Endothelial cell of umbilical vein (primary cell): Measurements from ENCODE around the gene PNPLA2. TPM values are rescaled to one million over a fixed set of nuclear protein-coding genes. Genes with fewer than 3 reads are reported as not detected.

Experiments
- BruUV-seq: library from RNA; stranded (reverse); fragments of 400-500 nt; replicated peaks from 2 replicates; lab custom pipeline; 2021; lab: Mats Ljungman, UMichigan
- CTCF ChIA-PET: fragments of 300-600, 350-600 bp; sonication (Branson Sonifier 250); formaldehyde crosslinking; loops from one replicate; lab custom pipeline; 2021; ENCODE audit warnings: antibody characterized with exemption, inconsistent platforms; lab: Charles Lee
- POLR2A ChIA-PET: fragments of 300-600, 350-600 bp; sonication (Branson Sonifier 250); formaldehyde crosslinking; loops from one replicate; lab custom pipeline; 2021; ENCODE audit warnings: antibody characterized with exemption, inconsistent platforms; lab: Charles Lee
- DNase-seq: peaks from one replicate; pipeline ENCODE4 v3.0.0-alpha.2; 2011; ENCODE audit warnings: low read depth, low spot score
- FAIRE-seq: peaks from 2 replicates; lab custom pipeline; 2011; peaks lifted over from hg19 to GRCh38; lab: Jason Lieb, UNC
- H2AFZ ChIP-seq: 2 replicates; pipeline ENCODE4 v1.6.0; 2012; ENCODE audit warnings: low read depth, low read length, control low read depth, inconsistent platforms
- H3K27ac ChIP-seq: 2 replicates; pipeline ENCODE4 v1.5.1; 2011; ENCODE audit warnings: low read depth, mild to moderate bottlenecking, control low read depth, low read length, moderate library complexity; ENCODE audit not compliant: insufficient read depth
- H3K27me3 ChIP-seq, 2 experiments: 2 replicates each; pipeline versions ENCODE4 v1.6.0 to v1.6.1; 2011; ENCODE audit warnings: low read length in 2 of 2, mixed read lengths in 1 of 2; ENCODE audit not compliant: control insufficient read depth in 2 of 2, insufficient read depth in 2 of 2
- H3K36me3 ChIP-seq, 2 experiments: 2 replicates in 1 of 2; 3 replicates in 1 of 2; pipeline ENCODE4 v1.5.1; 2011; ENCODE audit warnings: low read length in 2 of 2, mild to moderate bottlenecking in 1 of 2, moderate library complexity in 1 of 2; ENCODE audit not compliant: control insufficient read depth in 2 of 2, insufficient read depth in 2 of 2; ENCODE audit errors: extremely low read depth in 1 of 2
- H3K4me1 ChIP-seq: 3 replicates; pipeline ENCODE4 v1.5.1; 2011; ENCODE audit warnings: mild to moderate bottlenecking, low read length; ENCODE audit not compliant: control insufficient read depth, insufficient read depth; ENCODE audit errors: extremely low read depth
- H3K4me2 ChIP-seq: 2 replicates; pipeline ENCODE4 v1.6.1; 2011; ENCODE audit warnings: low read length, control low read depth, mixed read lengths; ENCODE audit not compliant: insufficient read depth
- H3K4me3 ChIP-seq, 3 experiments: fragments of 200-600 bp in 1 of 3; sonication (generic), shearing (Covaris generic) in 1 of 3; replicated peaks in 1 of 3; 2 replicates each; pipeline ENCODE4 v1.5.1; 2011 to 2016; ENCODE audit warnings: control low read depth in 3 of 3, low read length in 3 of 3, mild to moderate bottlenecking in 2 of 3, inconsistent platforms in 1 of 3, low read depth in 1 of 3, moderate library complexity in 1 of 3; ENCODE audit not compliant: insufficient read depth in 1 of 3
- H3K79me2 ChIP-seq: 2 replicates; pipeline ENCODE4 v1.6.0; 2012; ENCODE audit warnings: low read length, inconsistent platforms; ENCODE audit not compliant: control insufficient read depth, insufficient read depth
- H3K9ac ChIP-seq: replicated peaks from 2 replicates; pipeline ENCODE3; 2011; ENCODE audit warnings: low read length, control low read depth; ENCODE audit not compliant: insufficient read depth; ENCODE audit errors: extremely low read depth
- H3K9me1 ChIP-seq: replicated peaks from 3 replicates; pipeline ENCODE4 v1.6.0; 2011; ENCODE audit warnings: mild to moderate bottlenecking, low read length; ENCODE audit not compliant: control insufficient read depth, insufficient read depth; ENCODE audit errors: extremely low read depth
- H3K9me3 ChIP-seq: replicated peaks from 2 replicates; pipeline ENCODE4 v1.5.1; 2012; ENCODE audit warnings: low read length, inconsistent platforms; ENCODE audit not compliant: control insufficient read depth, insufficient read depth
- H4K20me1 ChIP-seq: replicated peaks from 2 replicates; pipeline ENCODE3; 2011; ENCODE audit warnings: mild to moderate bottlenecking, low read length; ENCODE audit not compliant: control insufficient read depth, insufficient read depth; ENCODE audit errors: extremely low read depth
- CTCF ChIP-seq, 2 donors: IDR thresholded peaks; 1 replicate in 1 of 2; 2 replicates in 1 of 2; pipeline ENCODE4 v1.5.1; 2011; ENCODE audit warnings: low read length in 2 of 2, mild to moderate bottlenecking in 2 of 2, moderate library complexity in 2 of 2, control low read depth in 1 of 2, inconsistent platforms in 1 of 2, low read depth in 1 of 2; ENCODE audit not compliant: insufficient read depth in 1 of 2; ENCODE audit errors: extremely low read depth in 1 of 2
- EZH2 ChIP-seq: IDR thresholded peaks from 2 replicates; pipeline ENCODE4 v1.6.1; 2012; ENCODE audit warnings: borderline replicate concordance, low read depth, mild to moderate bottlenecking, moderate library complexity, low read length, inconsistent platforms; ENCODE audit not compliant: severe bottlenecking
- FOS ChIP-seq: IDR thresholded peaks from 2 replicates; pipeline ENCODE4 v1.6.1; 2011; ENCODE audit warnings: mild to moderate bottlenecking, low read length, moderate library complexity, borderline replicate concordance; ENCODE audit not compliant: insufficient read depth
- GATA2 ChIP-seq: IDR thresholded peaks from 2 replicates; pipeline ENCODE4 v1.7.0; 2011; ENCODE audit warnings: low read depth, mild to moderate bottlenecking, moderate library complexity, mixed read lengths, low read length; ENCODE audit not compliant: insufficient read length, insufficient read depth
- JUN ChIP-seq: IDR thresholded peaks from 2 replicates; pipeline ENCODE4 v1.6.1; 2011; ENCODE audit warnings: borderline replicate concordance, low read depth; ENCODE audit not compliant: insufficient read length, insufficient read depth
- MAX ChIP-seq: IDR thresholded peaks from 2 replicates; pipeline ENCODE4 v1.6.1; 2011; ENCODE audit not compliant: insufficient read depth, insufficient read length
- MYC ChIP-seq: IDR thresholded peaks from one replicate; pipeline ENCODE4 v1.6.1; 2011; ENCODE audit warnings: mild to moderate bottlenecking, low read depth, low read length
- POLR2A ChIP-seq: IDR thresholded peaks from 2 replicates; pipeline ENCODE4 v1.6.1; 2012; ENCODE audit warnings: low read depth, mild to moderate bottlenecking, control low read depth, low read length
- POLR2AphosphoS5 ChIP-seq: IDR thresholded peaks from 2 replicates; pipeline ENCODE4 v1.6.1; 2012; ENCODE audit warnings: low read depth, mild to moderate bottlenecking, control low read depth, low read length, moderate library complexity; ENCODE audit not compliant: insufficient read depth
- dilution Hi-C: fragments of 300-500 bp; cut with MboI; formaldehyde crosslinking; loops from one replicate; pipeline ENCODE4 v1.15.0; 2019; ENCODE audit warnings: low sequenced_read_pairs; ENCODE audit not compliant: extremely low pct_ligation_motif_present
- intact Hi-C: fragments of 100-400 bp; cut with micrococcal nuclease; formaldehyde crosslinking; loops from one replicate; pipeline ENCODE4 v1.10.0; 2022
- polyA plus RNA-seq, 4 experiments: library from polyadenylated mRNA; depleted of rRNA in 3 of 4; stranded (reverse) in 3 of 4; unstranded in 1 of 4; fragments of >200 nt; gene quantifications; 2 replicates each; pipeline versions ENCODE4 v1.2.1 to v1.2.3, GENCODE V29; 2011 to 2012; ENCODE audit warnings: missing spikeins in 1 of 4
- total RNA-seq: library from RNA; stranded (reverse); gene quantifications from 2 replicates; pipeline ENCODE4 v1.2.3, GENCODE V29; 2021

PNPLA2 gene
- total and polyA plus RNA-seq, 2 donors (not counting 3 experiments of a cell fraction or from before 2014, with no cell fraction given), result 73.1 to 75.6 TPM

- no peak overlapping the region for H3K27ac ChIP-seq
- BruUV-seq, result no TSS peak
- DNase-seq (no peak), FAIRE-seq (no peak)
- H4K20me1 ChIP-seq, result no peaks in the 10 kb centered on the region
- H3K27me3 ChIP-seq, result no peaks in the 10 kb centered on the region
- H3K9ac ChIP-seq, result no peak overlapping the region
- intact Hi-C loops, result no loop called here
- CTCF ChIA-PET, result no interaction called here
- no peaks in the 10 kb centered on the region for H3K9me3 ChIP-seq
- no peak for TF ChIP-seq MAX
- TF ChIP-seq POLR2AphosphoS5, result no peak
- no peak for TF ChIP-seq EZH2
- TF ChIP-seq CTCF (IDR thresholded peaks at IDR 0.05; ENCODE audit: extremely low read depth in 1 of 2, insufficient read depth in 1 of 2, low read depth in 1 of 2, low read length in 2 of 2), result no peak
- TF ChIP-seq MYC, result no peak
- no peak for TF ChIP-seq JUN
- no peak for TF ChIP-seq FOS
- no peak for TF ChIP-seq POLR2A
- no peak for TF ChIP-seq GATA2
- POLR2A ChIA-PET, result no interaction called here
- H3K9me1 ChIP-seq, result no peaks in the 10 kb centered on the region
- H2AFZ ChIP-seq, result no peak overlapping the region
- H3K4me1 ChIP-seq, result no peaks in the 10 kb centered on the region
- no peak overlapping the region for H3K4me3 ChIP-seq
- peaks cover 0 to 11% of the 10 kb centered on the region in 2 experiments for H3K36me3 ChIP-seq
- no peak overlapping the region for H3K4me2 ChIP-seq
- no peaks in the 10 kb centered on the region for H3K79me2 ChIP-seq
- dilution Hi-C loops, result no loop called here
Observed at GRCh38 chr11:863910-864827, 45.5 kb downstream of the PNPLA2 start.
